ENCODE results near the gene ITGA11. TPM values are rescaled to one million over a fixed set of nuclear protein-coding genes. Genes with fewer than 3 reads are reported as not detected.
"Not testable (repeated sequence)": the region's sequence is repeated elsewhere in the genome, so short reads cannot be mapped to it uniquely, and the experiment has no call there.

ITGA11 gene
- total and polyA plus RNA-seq, 2 of the 13 experiments (the other 11 are each of a cell fraction or from before 2014, with no cell fraction given) = not detected

DNA sequence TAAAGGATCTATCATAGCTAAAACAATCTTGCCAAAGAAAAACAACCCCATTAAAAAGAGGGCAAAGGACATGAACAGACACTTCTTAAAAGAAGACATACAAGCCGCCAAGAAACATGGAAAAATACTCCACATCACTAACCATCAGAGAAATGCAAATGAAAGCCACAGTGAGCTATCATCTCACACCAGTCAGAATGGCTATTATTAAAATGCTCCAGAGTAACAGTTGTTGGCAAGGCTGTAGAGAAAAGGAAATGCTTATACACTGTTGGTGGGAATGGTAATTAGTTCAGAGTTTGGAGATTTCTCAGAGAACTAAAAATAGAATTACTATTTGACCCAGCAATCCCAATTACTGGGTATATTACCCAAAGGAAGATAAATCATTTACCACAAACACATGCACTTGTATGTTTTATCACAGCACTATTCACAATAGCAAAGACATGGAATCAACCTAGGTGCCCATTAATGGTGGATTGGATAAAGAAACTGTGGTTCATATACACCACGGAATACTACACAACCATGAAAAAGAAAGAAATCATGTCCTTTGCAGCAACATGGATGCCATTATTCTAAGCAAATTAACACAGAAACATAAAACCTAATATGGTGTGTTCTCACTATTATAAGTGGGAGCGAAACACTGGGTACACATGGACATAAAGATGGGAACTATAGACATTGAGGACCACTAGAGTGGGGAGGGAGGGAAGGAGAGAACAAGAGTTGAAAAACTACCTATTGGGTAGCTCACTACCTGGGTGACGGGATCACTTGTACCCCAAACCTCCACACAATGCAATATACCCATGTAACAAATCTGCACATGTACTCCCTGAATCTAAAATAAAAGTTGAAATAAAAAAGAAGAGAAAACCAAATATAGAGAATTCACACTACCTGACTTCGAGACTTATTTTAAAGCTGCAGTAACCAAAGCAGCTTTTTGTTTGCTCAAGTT lies 32.6 kb downstream of the ITGA11 start:
- H3K27me3 ChIP-seq (ENCODE audit: control insufficient read depth in 1 of 2, insufficient read depth in 2 of 2, low read length in 2 of 2) = no peaks in the 10 kb centered on the region; a peak in 1 of 5 replicates
- peaks cover 18% of the 10 kb centered on the region for H3K4me1 ChIP-seq (ENCODE audit: insufficient read depth, low read length)
- no peaks in the 10 kb centered on the region for H3K36me3 ChIP-seq (replicated peaks in 1 of 2; ENCODE audit: control insufficient read depth in 1 of 2, insufficient read depth in 2 of 2, low read length in 2 of 2)
- H3K9ac ChIP-seq (ENCODE audit: insufficient read depth, low read depth, low read length) = no peak overlapping the region
- no TSS peak for BruUV-seq (replicated peaks)
- WGBS (ENCODE audit: low lambda C conversion rate) = 79% methylated on average over 5 of the region's 5 CpGs
- FAIRE-seq (no peak), DNase-seq (ENCODE audit: low spot score) (no peak), ATAC-seq (no peak)
- POLR2A ChIA-PET = no interaction called here
- in situ Hi-C loops (cut with HindIII; ENCODE audit: extremely low pct_ligation_motif_present, low pct_unique_long_range_greater_than_20kb) (no loop called here), intact Hi-C loops (cut with micrococcal nuclease; ENCODE audit: unreplicated experiment) (no loop called here)
- H3K4me2 ChIP-seq (ENCODE audit: low read depth, low read length) = 0 out of 2 replicates have a peak overlapping the region, but pooled peaks have one; percentile 3
- no peaks in the 10 kb centered on the region for H3K9me3 ChIP-seq (ENCODE audit: low read length)
- H2AFZ ChIP-seq (ENCODE audit: low read length) = no peak overlapping the region
- CTCF ChIA-PET (ENCODE audit: low intra/inter-chr PET ratio, low total read pairs) = no interaction called here
- no peaks in the 10 kb centered on the region for H3K79me2 ChIP-seq (ENCODE audit: insufficient read depth, low read length)
- H3K27ac ChIP-seq (ENCODE audit: extremely low read length, insufficient read depth, low read length) = no peak overlapping the region
- no peaks in the 10 kb centered on the region for H4K20me1 ChIP-seq (ENCODE audit: insufficient read depth, low read length)
- H3K4me3 ChIP-seq (replicated peaks in 1 of 3; ENCODE audit: insufficient read depth in 1 of 3, low read depth in 2 of 3, low read length in 3 of 3) = no peak overlapping the region
- no peak for TF ChIP-seq MEIS1 (CRISPR knock-in tag; IDR thresholded peaks at IDR 0.05; ENCODE audit: borderline replicate concordance)
- no peak for TF ChIP-seq SRSF9 (IDR thresholded peaks at IDR 0.05; ENCODE audit: borderline replicate concordance, insufficient read depth, low read depth, low read length, poor library complexity, severe bottlenecking)
- no peak for TF ChIP-seq SKI (IDR thresholded peaks at IDR 0.05; ENCODE audit: partially characterized antibody)
- no peak for TF ChIP-seq GFI1 (CRISPR knock-in tag; IDR thresholded peaks at IDR 0.05; ENCODE audit: borderline replicate concordance)
- no peak for TF ChIP-seq ZNF124 (CRISPR knock-in tag; IDR thresholded peaks at IDR 0.05)
- TF ChIP-seq, protein P1, sequence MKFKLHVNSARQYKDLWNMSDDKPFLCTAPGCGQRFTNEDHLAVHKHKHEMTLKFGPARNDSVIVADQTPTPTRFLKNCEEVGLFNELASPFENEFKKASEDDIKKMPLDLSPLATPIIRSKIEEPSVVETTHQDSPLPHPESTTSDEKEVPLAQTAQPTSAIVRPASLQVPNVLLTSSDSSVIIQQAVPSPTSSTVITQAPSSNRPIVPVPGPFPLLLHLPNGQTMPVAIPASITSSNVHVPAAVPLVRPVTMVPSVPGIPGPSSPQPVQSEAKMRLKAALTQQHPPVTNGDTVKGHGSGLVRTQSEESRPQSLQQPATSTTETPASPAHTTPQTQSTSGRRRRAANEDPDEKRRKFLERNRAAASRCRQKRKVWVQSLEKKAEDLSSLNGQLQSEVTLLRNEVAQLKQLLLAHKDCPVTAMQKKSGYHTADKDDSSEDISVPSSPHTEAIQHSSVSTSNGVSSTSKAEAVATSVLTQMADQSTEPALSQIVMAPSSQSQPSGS (CRISPR knock-in tag; IDR thresholded peaks at IDR 0.05) = no peak
- no peak for TF ChIP-seq TSC22D2 (CRISPR knock-in tag; IDR thresholded peaks at IDR 0.05; ENCODE audit: borderline replicate concordance)
- TF ChIP-seq TEAD3 (CRISPR knock-in tag; optimal IDR thresholded peaks at IDR 0.05; ENCODE audit: borderline replicate concordance) = no peak
- no peak for TF ChIP-seq AGO1 (IDR thresholded peaks at IDR 0.05; ENCODE audit: low read depth, low read length, poor library complexity, severe bottlenecking)
- no peak for TF ChIP-seq ZNF615 (CRISPR knock-in tag; IDR thresholded peaks at IDR 0.05; ENCODE audit: borderline replicate concordance)
- no peak for TF ChIP-seq KLF9 (CRISPR knock-in tag; IDR thresholded peaks at IDR 0.05; ENCODE audit: low read depth)
- no peak for TF ChIP-seq MBD4 (IDR thresholded peaks at IDR 0.05; ENCODE audit: borderline replicate concordance, low read length)

DNA sequence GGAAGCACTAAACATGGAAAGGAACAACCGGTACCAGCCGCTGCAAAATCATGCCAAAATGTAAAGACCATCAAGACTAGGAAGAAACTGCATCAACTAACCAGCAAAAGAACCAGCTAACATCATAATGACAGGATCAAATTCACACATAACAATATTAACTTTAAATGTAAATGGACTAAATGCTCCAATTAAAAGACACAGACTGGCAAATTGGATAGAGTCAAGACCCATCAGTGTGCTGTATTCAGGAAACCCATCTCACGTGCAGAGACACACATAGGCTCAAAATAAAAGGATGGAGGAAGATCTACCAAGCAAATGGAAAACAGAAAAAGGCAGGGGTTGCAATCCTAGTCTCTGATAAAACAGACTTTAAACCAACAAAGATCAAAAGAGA lies 34.0 kb downstream of the ITGA11 start:
- FAIRE-seq; intact Hi-C loops (cut with micrococcal nuclease; ENCODE audit: unreplicated experiment); H3K36me3 ChIP-seq (replicated peaks in 1 of 2; ENCODE audit: control insufficient read depth in 1 of 2, insufficient read depth in 2 of 2, low read length in 2 of 2); H3K9ac ChIP-seq (ENCODE audit: insufficient read depth, low read depth, low read length); H3K4me3 ChIP-seq (replicated peaks in 1 of 3; ENCODE audit: insufficient read depth in 1 of 3, low read depth in 2 of 3, low read length in 3 of 3); POLR2A ChIA-PET; H2AFZ ChIP-seq (ENCODE audit: low read length); H3K9me3 ChIP-seq (ENCODE audit: low read length); ATAC-seq; H4K20me1 ChIP-seq (ENCODE audit: insufficient read depth, low read length); H3K27me3 ChIP-seq (ENCODE audit: control insufficient read depth in 1 of 2, insufficient read depth in 2 of 2, low read length in 2 of 2); H3K79me2 ChIP-seq (ENCODE audit: insufficient read depth, low read length); CTCF ChIA-PET (ENCODE audit: low intra/inter-chr PET ratio, low total read pairs); in situ Hi-C loops (cut with HindIII; ENCODE audit: extremely low pct_ligation_motif_present, low pct_unique_long_range_greater_than_20kb); BruUV-seq (replicated peaks); H3K4me1 ChIP-seq (ENCODE audit: insufficient read depth, low read length); H3K4me2 ChIP-seq (ENCODE audit: low read depth, low read length); H3K27ac ChIP-seq (ENCODE audit: extremely low read length, insufficient read depth, low read length); DNase-seq (ENCODE audit: low spot score): not testable (repeated sequence)
- no CpG with 5 or more reads among the region's 3 CpGs for WGBS (ENCODE audit: low lambda C conversion rate)
